ENCODE measurements around the gene PHRF1. TPM values are rescaled to one million over a fixed set of nuclear protein-coding genes. Genes with fewer than 3 reads are reported as not detected.

PHRF1 gene
- total RNA-seq, 1 donor from 2014 or later: 25.4 TPM

GRCh38 chr11:592501-592900, 16.2 kb downstream of the PHRF1 start:
- Histone ChIP-seq H3K36me3 (peaks cover 88 to 90% of the 10 kb centered on the region in 2 donors), H3K9me3 (no peaks in the 10 kb centered on the region), H3K4me1 (no peaks in the 10 kb centered on the region), H3K27me3 (no peaks in the 10 kb centered on the region), H3K27ac (no peak overlapping the region), H3K4me3 (no peak overlapping the region)
- intact Hi-C loops (cut with DNase I): no loop called here
- TF ChIP-seq CTCF (IDR thresholded peaks at IDR 0.05): no peak
- no peak for DNase-seq (ENCODE audit: low spot score in 2 of 2)

GRCh38 chr11:592918-593317, 16.6 kb downstream of the PHRF1 start:
- no peaks in the 10 kb centered on the region for H3K27me3 ChIP-seq
- H3K9me3 ChIP-seq: no peaks in the 10 kb centered on the region
- no peak overlapping the region for H3K4me3 ChIP-seq
- H3K4me1 ChIP-seq: no peaks in the 10 kb centered on the region
- no peak for TF ChIP-seq CTCF (IDR thresholded peaks at IDR 0.05)
- no peak for DNase-seq (ENCODE audit: low spot score in 2 of 2)
- peaks cover 88 to 90% of the 10 kb centered on the region in 2 donors for H3K36me3 ChIP-seq
- intact Hi-C loops (cut with DNase I): no loop called here
- H3K27ac ChIP-seq: no peak overlapping the region

- Histone ChIP-seq H3K4me1 (no peaks in the 10 kb centered on the region), H3K4me3 (no peak overlapping the region), H3K9me3 (no peaks in the 10 kb centered on the region), H3K27ac (no peak overlapping the region), H3K27me3 (no peaks in the 10 kb centered on the region), H3K36me3 (peaks cover 88 to 90% of the 10 kb centered on the region in 2 donors)
- DNase-seq (ENCODE audit: low spot score in 2 of 2): no peak
- intact Hi-C loops (cut with DNase I): no loop called here
- TF ChIP-seq CTCF (IDR thresholded peaks at IDR 0.05): no peak
These were observed 17.1 kb downstream of the PHRF1 start for GRCh38 chr11:593347-593746.

- intact Hi-C loops (cut with DNase I): no loop called here
- H3K36me3 ChIP-seq: peaks cover 86 to 89% of the 10 kb centered on the region in 2 donors
- no peak for DNase-seq (ENCODE audit: low spot score in 2 of 2)
- no peak for TF ChIP-seq CTCF (IDR thresholded peaks at IDR 0.05)
- no peaks in the 10 kb centered on the region for H3K27me3 ChIP-seq
- no peak overlapping the region for H3K4me3 ChIP-seq
- no peak overlapping the region for H3K27ac ChIP-seq
- H3K9me3 ChIP-seq: no peaks in the 10 kb centered on the region
- H3K4me1 ChIP-seq: no peaks in the 10 kb centered on the region
These were observed 19.1 kb downstream of the PHRF1 start for GRCh38 chr11:595400-595799.

- DNase-seq (ENCODE audit: low spot score in 2 of 2): no peak
- no peak for TF ChIP-seq CTCF (IDR thresholded peaks at IDR 0.05)
- H3K27me3 ChIP-seq: no peaks in the 10 kb centered on the region
- H3K27ac ChIP-seq: no peak overlapping the region
- H3K4me3 ChIP-seq: no peak overlapping the region
- intact Hi-C loops (cut with DNase I): no loop called here
- peaks cover 91 to 92% of the 10 kb centered on the region in 2 donors for H3K36me3 ChIP-seq
- no peaks in the 10 kb centered on the region for H3K4me1 ChIP-seq
- no peaks in the 10 kb centered on the region for H3K9me3 ChIP-seq
These were observed 20.1 kb downstream of the PHRF1 start for GRCh38 chr11:596374-596773.

- no peak for DNase-seq (ENCODE audit: low spot score in 2 of 2)
- Histone ChIP-seq H3K27ac (no peak overlapping the region), H3K4me1 (no peaks in the 10 kb centered on the region), H3K36me3 (peaks cover 92 to 98% of the 10 kb centered on the region in 2 donors), H3K4me3 (no peak overlapping the region), H3K9me3 (no peaks in the 10 kb centered on the region), H3K27me3 (no peaks in the 10 kb centered on the region)
- intact Hi-C loops (cut with DNase I): no loop called here
- TF ChIP-seq CTCF (IDR thresholded peaks at IDR 0.05): no peak
These were observed 21.0 kb downstream of the PHRF1 start for GRCh38 chr11:597166-597725.
